ENCODE measurements around the gene STAT2.

The STAT2 gene

DNA sequence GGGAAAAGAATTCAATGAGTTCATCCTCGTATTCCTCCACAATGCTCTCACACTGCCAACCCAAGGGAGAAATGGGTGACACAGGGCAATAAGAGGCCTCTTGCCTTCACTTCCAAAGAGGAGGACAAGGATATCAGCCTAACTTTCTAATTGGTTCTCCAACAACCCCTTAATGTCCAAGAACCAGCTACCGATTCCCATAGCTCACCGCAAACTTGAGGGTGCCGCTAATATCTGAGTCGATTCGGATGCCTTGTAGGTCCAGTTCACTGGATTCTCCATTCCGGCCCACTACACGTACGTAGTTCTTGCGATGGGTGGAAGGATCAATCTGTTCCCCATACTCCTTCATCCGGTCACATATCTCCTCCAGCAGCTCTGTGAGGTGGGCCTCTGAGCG lies 48.9 kb downstream of the STAT2 start:
- H3K36me3 ChIP-seq (ENCODE audit: control insufficient read depth, insufficient read depth, low read length) = peaks cover 6% of the 10 kb centered on the region
- H3K27me3 ChIP-seq (ENCODE audit: control insufficient read depth, insufficient read depth, low read length) = no peaks in the 10 kb centered on the region
- peaks cover 7% of the 10 kb centered on the region for H3K4me1 ChIP-seq (ENCODE audit: control insufficient read depth, insufficient read depth, low read length)
- no peak overlapping the region for H3K27ac ChIP-seq (ENCODE audit: low read depth, low read length)
- no peak overlapping the region for H3K9ac ChIP-seq (ENCODE audit: low read length)
- no peak overlapping the region for H3K4me3 ChIP-seq (ENCODE audit: low read length)

DNA sequence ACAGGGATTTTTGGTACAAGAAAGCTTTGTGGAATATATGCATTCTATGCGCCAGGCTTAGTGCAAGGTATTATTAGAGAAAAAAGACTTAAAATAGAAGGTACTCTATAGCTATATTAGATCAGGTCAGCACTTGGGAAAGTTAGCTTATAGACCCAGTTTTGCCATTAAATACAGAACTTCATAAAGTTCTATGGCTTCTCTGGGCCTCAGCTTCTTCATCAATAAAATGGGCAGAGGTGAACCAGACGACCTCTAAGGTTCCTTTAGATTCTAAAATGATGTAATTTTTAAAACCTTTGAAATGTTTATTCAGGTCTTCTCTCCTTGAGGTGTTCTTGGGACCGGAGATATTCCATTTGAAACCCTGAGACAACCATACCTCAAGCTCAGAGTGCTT lies 51.2 kb downstream of the STAT2 start:
- H3K9ac ChIP-seq (ENCODE audit: low read length) = no peak overlapping the region
- peaks cover 6% of the 10 kb centered on the region for H3K36me3 ChIP-seq (ENCODE audit: control insufficient read depth, insufficient read depth, low read length)
- H3K27ac ChIP-seq (ENCODE audit: low read depth, low read length) = no peak overlapping the region
- no peaks in the 10 kb centered on the region for H3K27me3 ChIP-seq (ENCODE audit: control insufficient read depth, insufficient read depth, low read length)
- no peak overlapping the region for H3K4me3 ChIP-seq (ENCODE audit: low read length)
- no peaks in the 10 kb centered on the region for H3K4me1 ChIP-seq (ENCODE audit: control insufficient read depth, insufficient read depth, low read length)

DNA sequence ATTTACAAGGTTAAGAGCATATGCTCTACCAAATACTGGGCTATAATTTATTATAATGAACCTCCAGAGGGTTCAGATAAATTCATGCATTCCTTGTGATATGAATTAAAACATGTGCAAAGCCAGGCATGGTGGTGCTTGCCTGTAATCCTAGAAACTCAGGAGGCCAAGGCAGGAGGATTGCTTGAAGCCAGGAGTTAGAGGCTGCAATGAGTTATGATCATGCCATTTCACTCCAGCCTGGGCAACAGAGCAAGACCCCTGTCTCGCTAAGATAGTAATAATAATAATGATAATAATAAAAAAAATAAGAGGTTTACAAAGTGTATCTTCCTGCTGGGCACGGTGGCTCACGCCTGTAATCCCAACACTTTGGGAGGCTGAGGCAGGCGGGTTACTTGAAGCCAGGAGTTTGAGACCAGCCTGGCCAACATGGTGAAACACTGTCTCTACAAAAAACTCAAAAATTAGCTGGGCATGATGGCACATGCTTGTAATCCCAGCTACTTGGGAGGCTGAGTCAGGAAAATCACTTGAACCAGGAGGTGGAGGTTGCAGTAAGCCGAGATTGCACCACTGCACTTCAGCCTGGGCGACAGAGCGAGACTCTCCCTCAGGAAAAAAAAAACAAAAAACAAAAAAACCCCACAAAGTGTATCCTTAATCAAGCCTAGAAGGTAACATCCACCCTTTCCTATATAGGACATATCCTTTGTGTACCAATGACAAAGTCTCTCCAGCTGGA lies 52.5 kb downstream of the STAT2 start:
- Histone ChIP-seq H3K27ac (ENCODE audit: low read depth, low read length) (no peak overlapping the region), H3K27me3 (ENCODE audit: control insufficient read depth, insufficient read depth, low read length) (no peaks in the 10 kb centered on the region), H3K9ac (ENCODE audit: low read length) (no peak overlapping the region), H3K36me3 (ENCODE audit: control insufficient read depth, insufficient read depth, low read length) (peaks cover 6% of the 10 kb centered on the region), H3K4me3 (ENCODE audit: low read length) (no peak overlapping the region), H3K4me1 (ENCODE audit: control insufficient read depth, insufficient read depth, low read length) (peaks cover under 1% of the 10 kb centered on the region)

DNA sequence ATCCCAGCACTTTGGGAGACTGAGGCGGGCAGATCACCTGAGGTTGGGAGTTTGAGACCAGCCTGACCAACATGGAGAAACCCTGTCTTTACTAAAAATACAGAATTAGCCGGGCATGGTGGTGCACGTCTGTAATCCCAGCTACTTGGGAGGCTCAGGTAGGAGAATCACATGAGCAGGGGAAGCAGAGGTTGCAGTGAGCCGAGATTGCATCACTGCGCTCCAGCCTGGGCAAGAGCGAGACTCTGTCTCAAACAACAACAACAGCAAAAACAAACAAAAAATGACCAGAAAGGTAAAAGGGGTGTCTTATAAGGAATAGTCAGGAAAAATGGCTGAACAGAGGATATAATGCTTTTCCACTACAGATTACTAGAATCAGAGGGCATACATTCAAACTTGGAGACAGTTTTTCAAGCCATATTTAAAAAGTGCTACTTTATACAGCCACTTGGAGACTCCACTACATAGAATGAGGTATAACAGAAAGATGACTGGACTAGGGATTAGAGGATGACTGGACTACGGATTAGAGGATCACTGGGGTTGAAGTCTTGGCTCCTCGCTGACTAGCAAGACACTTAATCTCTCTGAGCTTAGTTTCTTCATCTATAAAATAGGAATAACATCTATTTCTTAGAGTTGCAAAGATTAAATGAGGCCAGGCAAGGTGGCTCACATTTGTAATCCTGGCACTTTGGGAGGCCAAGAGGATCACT lies 54.9 kb downstream of the STAT2 start:
- Histone ChIP-seq H3K27me3 (ENCODE audit: control insufficient read depth, insufficient read depth, low read length) (no peaks in the 10 kb centered on the region), H3K36me3 (ENCODE audit: control insufficient read depth, insufficient read depth, low read length) (peaks cover 6% of the 10 kb centered on the region), H3K27ac (ENCODE audit: low read depth, low read length) (no peak overlapping the region), H3K4me1 (ENCODE audit: control insufficient read depth, insufficient read depth, low read length) (peaks cover 12% of the 10 kb centered on the region), H3K9ac (ENCODE audit: low read length) (no peak overlapping the region), H3K4me3 (ENCODE audit: low read length) (no peak overlapping the region)

DNA sequence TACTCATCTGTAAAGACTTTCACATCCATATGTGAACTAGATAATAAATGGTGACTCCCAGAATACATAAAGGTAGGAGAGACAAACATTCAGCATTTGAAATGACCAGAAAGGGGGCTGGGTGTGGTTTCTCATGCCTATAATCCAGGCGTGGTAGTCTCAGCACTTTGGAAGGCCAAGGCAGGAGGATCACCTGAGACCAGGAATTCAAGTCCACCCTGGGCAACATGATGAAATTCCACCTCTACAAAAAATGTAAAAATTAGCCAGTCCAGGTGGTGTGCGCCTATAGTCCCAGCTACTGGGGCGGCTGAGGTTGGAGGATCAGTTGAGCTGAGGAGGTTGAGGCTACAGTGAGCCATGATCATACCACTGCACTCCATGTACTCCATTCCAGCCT lies 55.6 kb downstream of the STAT2 start:
- Histone ChIP-seq H3K27me3 (ENCODE audit: control insufficient read depth, insufficient read depth, low read length) (no peaks in the 10 kb centered on the region), H3K27ac (ENCODE audit: low read depth, low read length) (no peak overlapping the region), H3K4me3 (ENCODE audit: low read length) (no peak overlapping the region), H3K9ac (ENCODE audit: low read length) (no peak overlapping the region), H3K4me1 (ENCODE audit: control insufficient read depth, insufficient read depth, low read length) (peaks cover 13% of the 10 kb centered on the region), H3K36me3 (ENCODE audit: control insufficient read depth, insufficient read depth, low read length) (peaks cover 6% of the 10 kb centered on the region)

DNA sequence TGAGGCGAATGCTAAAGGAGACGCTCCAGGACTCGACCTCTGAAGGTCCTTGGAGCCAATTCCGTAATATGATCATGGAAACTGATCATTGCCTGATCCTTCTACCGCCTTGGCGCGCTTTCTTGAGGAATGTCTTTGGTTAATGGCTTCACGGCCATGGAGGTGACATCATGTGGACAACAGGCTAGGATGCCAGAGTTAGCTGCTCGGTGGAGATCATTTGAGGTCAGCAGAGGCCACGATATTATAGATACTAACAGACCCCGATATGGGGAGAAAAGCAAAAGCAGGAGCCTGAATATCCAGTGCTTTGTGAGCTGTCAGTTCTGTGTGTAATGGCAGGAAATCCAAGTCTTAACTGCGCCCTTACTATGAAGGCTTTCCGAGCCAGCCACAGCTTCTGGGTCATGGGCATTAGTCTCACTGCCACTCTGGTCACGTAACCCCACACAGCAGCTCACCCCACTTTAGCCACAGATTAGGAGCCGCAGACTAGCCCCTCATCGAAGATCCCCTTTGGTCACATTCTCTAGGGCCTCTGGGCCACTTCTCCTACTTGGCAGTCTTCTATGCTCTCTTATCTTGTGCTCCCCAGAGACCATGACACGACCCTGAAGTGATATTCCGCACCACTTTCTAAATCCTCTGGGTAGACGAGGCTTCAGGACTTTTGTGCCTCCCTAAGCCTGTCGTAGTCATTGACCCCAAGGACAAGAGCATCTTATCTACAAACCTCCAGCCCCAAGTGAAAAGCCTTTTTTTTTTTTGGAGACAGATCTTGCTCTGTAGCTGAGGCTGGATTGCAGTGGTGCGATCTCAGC lies 59.1 kb downstream of the STAT2 start:
- Histone ChIP-seq H3K27me3 (ENCODE audit: control insufficient read depth, insufficient read depth, low read length) (no peaks in the 10 kb centered on the region), H3K4me3 (ENCODE audit: low read length) (peak overlapping the region; percentile 67), H3K36me3 (ENCODE audit: control insufficient read depth, insufficient read depth, low read length) (no peaks in the 10 kb centered on the region), H3K27ac (ENCODE audit: low read depth, low read length) (peak overlapping the region; percentile 95), H3K4me1 (ENCODE audit: control insufficient read depth, insufficient read depth, low read length) (peaks cover 22% of the 10 kb centered on the region), H3K9ac (ENCODE audit: low read length) (peak overlapping the region; percentile 40)

DNA sequence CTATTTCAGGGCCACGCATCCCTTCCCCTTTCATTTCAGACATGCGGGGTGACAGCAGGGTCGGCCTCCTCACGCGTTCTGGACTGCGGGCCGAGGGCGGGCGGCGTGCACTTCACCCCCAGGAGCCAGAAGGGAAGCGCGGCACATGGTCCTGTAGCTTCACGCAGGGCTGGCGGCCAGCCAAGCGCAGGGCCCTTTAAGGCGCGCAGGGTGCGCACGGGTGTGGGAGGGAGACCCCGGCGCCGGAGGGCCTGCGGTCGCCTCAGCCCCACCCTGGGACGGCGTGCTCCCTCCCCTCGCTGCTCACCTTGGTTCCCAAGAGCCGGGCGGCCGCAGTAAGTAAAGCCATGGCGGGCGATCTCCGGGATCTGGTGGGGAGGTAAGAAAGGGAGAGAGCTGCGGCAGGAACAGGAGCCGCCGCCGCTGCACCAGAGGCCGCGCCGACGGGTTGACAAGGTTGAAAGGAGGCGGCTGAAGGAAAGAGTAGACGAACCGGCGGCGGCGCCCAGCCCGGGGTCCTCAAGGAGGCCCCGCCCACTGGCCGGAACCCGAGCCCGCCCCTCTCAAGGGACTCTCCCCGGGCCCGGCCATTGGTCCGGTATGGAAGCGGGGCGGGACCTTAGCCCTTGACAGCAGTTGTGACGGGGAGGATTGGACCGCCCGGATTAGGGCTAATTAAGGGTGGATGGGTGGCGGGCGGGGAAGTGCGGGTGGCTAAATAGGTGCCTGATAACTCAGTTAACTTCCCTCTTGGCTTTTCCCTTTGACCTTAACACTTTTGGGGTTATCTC lies 59.9 kb downstream of the STAT2 start, which contains the start of gene CS:
TSS of gene CS (minus strand) at position 478 of the 791 bp plus-strand sequence. CDS start at position 349, 129 bp downstream.
- Histone ChIP-seq H3K4me3 (ENCODE audit: low read length) (peak within 1 kb of the TSS; percentile 90), H3K36me3 (ENCODE audit: control insufficient read depth, insufficient read depth, low read length) (no peaks in the 10 kb centered on the region), H3K4me1 (ENCODE audit: control insufficient read depth, insufficient read depth, low read length) (peaks cover 22% of the 10 kb centered on the region), H3K9ac (ENCODE audit: low read length) (peak within 1 kb of the TSS; percentile 66), H3K27ac (ENCODE audit: low read depth, low read length) (peak within 1 kb of the TSS; percentile 95), H3K27me3 (ENCODE audit: control insufficient read depth, insufficient read depth, low read length) (no peaks in the 10 kb centered on the region)

DNA sequence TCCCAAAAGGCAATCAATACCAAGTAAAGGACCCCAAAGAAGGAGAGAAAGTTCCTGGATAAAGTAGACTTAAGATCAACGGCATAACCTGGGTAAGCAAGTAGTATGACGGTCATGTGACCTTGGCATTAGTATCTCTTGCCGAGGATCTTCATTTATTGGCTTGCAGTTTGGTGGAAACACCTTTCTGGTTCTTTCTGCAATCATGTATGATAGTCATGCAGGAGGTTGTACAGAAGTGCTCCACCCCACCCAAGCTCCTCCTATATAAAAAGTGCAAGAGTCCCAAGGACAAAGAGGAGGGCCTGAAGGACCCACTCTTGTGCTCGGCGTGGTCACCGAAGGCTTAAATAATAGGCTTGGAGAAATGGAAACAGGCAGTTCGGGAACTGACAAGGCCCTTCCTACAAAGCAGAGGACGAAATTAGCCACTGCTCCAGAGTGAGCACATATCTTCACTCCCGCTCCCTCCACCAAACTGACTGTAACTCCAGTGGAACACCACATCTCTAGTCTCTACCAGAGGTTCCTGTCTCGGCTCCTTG lies 60.5 kb downstream of the STAT2 start:
- Histone ChIP-seq H3K27me3 (ENCODE audit: control insufficient read depth, insufficient read depth, low read length) (no peaks in the 10 kb centered on the region), H3K9ac (ENCODE audit: low read length) (peak overlapping the region; percentile 66), H3K27ac (ENCODE audit: low read depth, low read length) (peak overlapping the region; percentile 95), H3K36me3 (ENCODE audit: control insufficient read depth, insufficient read depth, low read length) (no peaks in the 10 kb centered on the region), H3K4me1 (ENCODE audit: control insufficient read depth, insufficient read depth, low read length) (peaks cover 22% of the 10 kb centered on the region), H3K4me3 (ENCODE audit: low read length) (peak overlapping the region; percentile 90)

DNA sequence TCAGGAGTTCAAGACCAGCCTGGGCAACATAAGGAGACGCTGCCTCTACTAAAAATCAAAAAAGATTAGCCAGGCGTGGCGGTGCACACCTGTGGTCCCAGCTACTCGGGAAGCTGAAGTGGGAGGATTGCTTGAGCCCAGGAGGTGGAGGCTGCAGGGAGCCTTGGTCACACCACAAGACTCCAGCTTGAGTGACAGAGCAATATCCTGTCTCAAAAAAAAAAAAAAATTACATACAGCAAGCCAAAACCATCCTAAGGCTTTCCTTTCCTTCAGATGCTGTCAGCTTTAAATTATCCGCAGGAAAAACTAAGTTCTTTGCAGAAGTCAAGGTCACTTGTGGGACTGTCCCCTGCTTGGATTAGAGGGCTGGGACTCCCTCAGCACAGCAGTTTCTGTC lies 61.1 kb downstream of the STAT2 start:
- Histone ChIP-seq H3K4me3 (ENCODE audit: low read length) (peak overlapping the region; percentile 90), H3K9ac (ENCODE audit: low read length) (no peak overlapping the region), H3K27ac (ENCODE audit: low read depth, low read length) (no peak overlapping the region), H3K4me1 (ENCODE audit: control insufficient read depth, insufficient read depth, low read length) (peaks cover 22% of the 10 kb centered on the region), H3K27me3 (ENCODE audit: control insufficient read depth, insufficient read depth, low read length) (no peaks in the 10 kb centered on the region), H3K36me3 (ENCODE audit: control insufficient read depth, insufficient read depth, low read length) (no peaks in the 10 kb centered on the region)

DNA sequence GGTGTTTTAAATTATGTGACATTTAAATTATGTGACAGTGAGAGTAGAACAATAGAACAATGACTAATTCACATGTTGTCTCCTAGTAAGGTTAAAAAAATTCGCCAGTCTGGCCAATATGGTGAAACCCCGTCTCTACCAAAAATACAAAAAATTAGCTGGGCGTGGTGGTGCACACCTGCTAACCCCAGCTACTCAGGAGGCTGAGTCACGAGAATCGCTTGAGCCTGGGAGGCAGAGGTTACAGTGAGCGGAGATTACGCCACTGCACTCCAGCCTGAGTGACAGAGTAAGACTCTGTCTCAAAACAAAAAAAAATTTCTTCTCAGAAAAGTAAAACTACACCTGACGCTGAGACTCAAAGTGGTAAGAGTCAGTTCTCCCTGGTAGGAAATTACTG lies 62.5 kb downstream of the STAT2 start:
- H3K27me3 ChIP-seq (ENCODE audit: control insufficient read depth, insufficient read depth, low read length) = no peaks in the 10 kb centered on the region
- H3K4me3 ChIP-seq (ENCODE audit: low read length) = no peak overlapping the region
- peaks cover 22% of the 10 kb centered on the region for H3K4me1 ChIP-seq (ENCODE audit: control insufficient read depth, insufficient read depth, low read length)
- no peak overlapping the region for H3K9ac ChIP-seq (ENCODE audit: low read length)
- no peak overlapping the region for H3K27ac ChIP-seq (ENCODE audit: low read depth, low read length)
- no peaks in the 10 kb centered on the region for H3K36me3 ChIP-seq (ENCODE audit: control insufficient read depth, insufficient read depth, low read length)

DNA sequence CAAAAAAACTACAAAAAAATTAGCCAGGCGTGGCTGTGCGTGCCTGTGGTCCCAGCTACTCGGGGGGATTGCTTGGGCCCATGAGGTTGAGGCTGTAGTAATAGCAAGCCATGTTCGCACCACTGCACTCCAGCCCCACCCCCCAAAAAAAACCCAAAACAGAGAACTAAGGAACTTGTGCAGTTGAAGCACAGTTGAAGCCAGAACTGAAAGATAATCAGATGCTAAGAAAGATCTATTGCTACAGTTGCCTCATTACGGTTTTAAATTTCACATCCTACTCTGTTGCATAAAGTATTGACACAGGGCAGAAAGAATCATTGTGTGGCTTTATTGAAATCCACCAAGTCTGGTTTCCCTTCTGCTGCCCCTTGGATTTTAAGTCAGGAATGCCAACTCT lies 63.6 kb downstream of the STAT2 start:
- H3K27ac ChIP-seq (ENCODE audit: low read depth, low read length) = no peak overlapping the region
- no peaks in the 10 kb centered on the region for H3K27me3 ChIP-seq (ENCODE audit: control insufficient read depth, insufficient read depth, low read length)
- no peak overlapping the region for H3K4me3 ChIP-seq (ENCODE audit: low read length)
- H3K9ac ChIP-seq (ENCODE audit: low read length) = no peak overlapping the region
- H3K36me3 ChIP-seq (ENCODE audit: control insufficient read depth, insufficient read depth, low read length) = peaks cover 4% of the 10 kb centered on the region
- H3K4me1 ChIP-seq (ENCODE audit: control insufficient read depth, insufficient read depth, low read length) = peaks cover 17% of the 10 kb centered on the region
